ENCODE results near the gene ICE2. TPM values are rescaled to one million over a fixed set of nuclear protein-coding genes. Genes with fewer than 3 reads are reported as not detected.

ICE2 gene
- total RNA-seq, 4 donors from 2014 or later: 18.2 to 89.9 (median 43.7) TPM

GRCh38 chr15:60494108-60494507 is 15.2 kb upstream of the ICE2 start:
- H3K9me3 ChIP-seq: no peaks in the 10 kb centered on the region
- DNase-seq: no peak
- H3K27ac ChIP-seq: no peak overlapping the region
- H3K36me3 ChIP-seq: no peaks in the 10 kb centered on the region
- H3K4me3 ChIP-seq: no peak overlapping the region
- intact Hi-C loops (cut with DNase I; ENCODE audit: low total_unique reads): no loop called here
- H3K4me1 ChIP-seq: no peaks in the 10 kb centered on the region
- H3K27me3 ChIP-seq: no peaks in the 10 kb centered on the region
- TF ChIP-seq, protein P1, sequence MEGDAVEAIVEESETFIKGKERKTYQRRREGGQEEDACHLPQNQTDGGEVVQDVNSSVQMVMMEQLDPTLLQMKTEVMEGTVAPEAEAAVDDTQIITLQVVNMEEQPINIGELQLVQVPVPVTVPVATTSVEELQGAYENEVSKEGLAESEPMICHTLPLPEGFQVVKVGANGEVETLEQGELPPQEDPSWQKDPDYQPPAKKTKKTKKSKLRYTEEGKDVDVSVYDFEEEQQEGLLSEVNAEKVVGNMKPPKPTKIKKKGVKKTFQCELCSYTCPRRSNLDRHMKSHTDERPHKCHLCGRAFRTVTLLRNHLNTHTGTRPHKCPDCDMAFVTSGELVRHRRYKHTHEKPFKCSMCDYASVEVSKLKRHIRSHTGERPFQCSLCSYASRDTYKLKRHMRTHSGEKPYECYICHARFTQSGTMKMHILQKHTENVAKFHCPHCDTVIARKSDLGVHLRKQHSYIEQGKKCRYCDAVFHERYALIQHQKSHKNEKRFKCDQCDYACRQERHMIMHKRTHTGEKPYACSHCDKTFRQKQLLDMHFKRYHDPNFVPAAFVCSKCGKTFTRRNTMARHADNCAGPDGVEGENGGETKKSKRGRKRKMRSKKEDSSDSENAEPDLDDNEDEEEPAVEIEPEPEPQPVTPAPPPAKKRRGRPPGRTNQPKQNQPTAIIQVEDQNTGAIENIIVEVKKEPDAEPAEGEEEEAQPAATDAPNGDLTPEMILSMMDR (IDR thresholded peaks at IDR 0.05): no peak
- TF ChIP-seq POLR2A (IDR thresholded peaks at IDR 0.05): no peak

DNA sequence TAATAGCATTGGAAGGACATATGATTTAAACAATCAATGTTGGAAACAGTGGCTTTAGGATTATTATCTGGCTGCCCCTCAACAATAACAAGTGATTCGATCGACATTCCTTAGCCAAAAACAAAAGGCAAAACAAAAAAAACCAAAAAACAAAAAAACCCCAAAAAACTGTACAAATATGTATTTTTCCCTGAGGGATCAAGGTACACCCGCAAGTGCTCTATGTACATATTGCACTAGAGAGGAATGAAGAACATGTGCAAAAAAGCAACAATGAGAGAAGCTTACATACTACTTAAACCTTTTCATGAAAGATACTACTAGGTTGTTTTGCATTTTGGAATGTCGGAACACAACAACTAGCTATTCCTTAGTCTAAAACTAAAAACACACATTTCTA is 14.2 kb upstream of the ICE2 start:
- TF ChIP-seq, protein P1 (IDR thresholded peaks at IDR 0.05): no peak
- no peak for TF ChIP-seq POLR2A (IDR thresholded peaks at IDR 0.05)
- Histone ChIP-seq H3K4me3 (no peak overlapping the region), H3K36me3 (no peaks in the 10 kb centered on the region), H3K4me1 (no peaks in the 10 kb centered on the region), H3K27me3 (no peaks in the 10 kb centered on the region), H3K27ac (no peak overlapping the region), H3K9me3 (no peaks in the 10 kb centered on the region)
- intact Hi-C loops (cut with DNase I; ENCODE audit: low total_unique reads): no loop called here
- no peak for DNase-seq

DNA sequence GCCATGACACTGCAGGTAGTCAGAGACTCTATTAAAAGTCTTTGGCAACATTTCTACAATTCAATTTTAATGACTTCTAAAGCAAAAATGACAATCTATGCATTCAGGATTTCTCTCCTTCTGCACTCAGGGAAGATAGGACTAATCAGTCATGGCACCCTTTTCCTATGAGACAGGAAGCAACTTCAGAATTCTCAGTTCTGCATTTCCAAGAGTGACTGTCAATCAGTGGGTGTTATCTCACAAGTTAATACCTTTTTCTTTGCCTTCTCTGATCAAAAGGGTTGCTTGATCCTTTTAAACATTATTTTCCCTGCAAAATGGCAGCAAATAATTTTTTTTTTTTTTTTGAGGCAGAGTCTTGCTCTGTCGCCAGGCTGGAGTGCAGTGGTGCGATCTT is 7.8 kb upstream of the ICE2 start:
- DNase-seq: no peak
- no peaks in the 10 kb centered on the region for H3K27me3 ChIP-seq
- H3K4me1 ChIP-seq: no peaks in the 10 kb centered on the region
- H3K36me3 ChIP-seq: no peaks in the 10 kb centered on the region
- no peaks in the 10 kb centered on the region for H3K9me3 ChIP-seq
- intact Hi-C loops (cut with DNase I; ENCODE audit: low total_unique reads): no loop called here
- H3K4me3 ChIP-seq: no peak overlapping the region
- TF ChIP-seq, protein P1 (IDR thresholded peaks at IDR 0.05): no peak
- TF ChIP-seq POLR2A (IDR thresholded peaks at IDR 0.05): no peak
- H3K27ac ChIP-seq: no peak overlapping the region

DNA sequence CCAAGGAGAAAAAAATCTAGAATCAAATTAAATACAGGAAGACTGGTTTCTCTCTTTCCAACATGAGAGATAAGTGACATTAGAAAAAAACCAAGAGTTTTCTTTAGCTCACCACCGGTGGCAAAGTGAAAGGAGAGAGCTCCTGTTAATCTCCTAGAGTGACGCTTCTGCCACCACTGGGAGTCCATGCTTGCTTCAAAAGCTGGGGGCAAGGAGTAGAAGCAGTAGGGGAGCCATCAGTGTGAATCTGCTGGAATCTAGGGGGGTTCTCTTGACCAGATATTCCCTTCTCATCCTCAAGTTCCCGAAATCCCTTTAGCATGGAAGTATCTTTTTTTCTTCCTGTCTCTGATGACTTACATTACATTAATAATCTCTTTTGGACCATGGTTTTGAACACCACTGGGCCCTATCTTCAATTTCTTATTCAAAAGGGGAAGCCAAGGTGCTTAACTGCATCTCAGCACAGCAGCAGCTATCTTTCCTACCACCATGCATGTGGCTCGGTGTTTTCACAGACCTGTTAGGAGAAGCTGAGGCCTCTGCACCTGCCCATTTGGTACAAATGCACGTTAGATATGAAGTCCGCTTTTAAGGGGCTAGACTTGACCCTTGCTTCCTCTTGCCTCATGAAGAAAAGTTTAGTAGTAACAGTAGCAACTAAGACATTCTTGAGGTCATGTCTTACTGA is 6.6 kb upstream of the ICE2 start:
- no peaks in the 10 kb centered on the region for H3K4me1 ChIP-seq
- no peak overlapping the region for H3K27ac ChIP-seq
- H3K9me3 ChIP-seq: no peaks in the 10 kb centered on the region
- no peaks in the 10 kb centered on the region for H3K27me3 ChIP-seq
- intact Hi-C loops (cut with DNase I; ENCODE audit: low total_unique reads): no loop called here
- no peaks in the 10 kb centered on the region for H3K36me3 ChIP-seq
- TF ChIP-seq, protein P1 (IDR thresholded peaks at IDR 0.05): no peak
- no peak for TF ChIP-seq POLR2A (IDR thresholded peaks at IDR 0.05)
- no peak overlapping the region for H3K4me3 ChIP-seq
- no peak for DNase-seq

DNA sequence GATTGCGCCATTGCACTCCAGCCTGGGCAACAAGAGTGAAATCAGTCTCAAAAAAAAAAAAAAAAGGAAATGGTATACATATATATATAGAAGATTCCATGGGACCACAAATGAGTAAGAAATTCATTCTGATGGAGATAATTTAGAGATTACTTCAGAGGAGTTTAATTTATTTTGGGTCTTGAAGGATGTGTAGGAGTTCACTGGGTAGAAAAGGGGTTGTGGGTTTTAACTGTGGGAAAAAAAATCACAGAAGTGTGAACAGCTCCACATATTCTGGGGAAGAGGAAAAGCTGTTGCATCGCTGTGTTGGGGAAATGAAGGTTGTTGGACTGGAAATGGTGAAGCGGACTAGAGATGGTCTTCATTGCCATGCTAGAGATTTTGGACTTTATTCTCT is 4.1 kb upstream of the ICE2 start:
- intact Hi-C loops (cut with DNase I; ENCODE audit: low total_unique reads): no loop called here
- no peak overlapping the region for H3K4me3 ChIP-seq

More for the DNA sequence above, 4.1 kb upstream of the ICE2 start:
- Histone ChIP-seq H3K27me3 (no peaks in the 10 kb centered on the region), H3K9me3 (no peaks in the 10 kb centered on the region), H3K27ac (no peak overlapping the region), H3K36me3 (no peaks in the 10 kb centered on the region), H3K4me1 (peaks cover 0 to 3% of the 10 kb centered on the region in 2 donors)
- DNase-seq: no peak
- TF ChIP-seq, protein P1 (IDR thresholded peaks at IDR 0.05): no peak
- TF ChIP-seq POLR2A (IDR thresholded peaks at IDR 0.05): no peak

Data from uterus (tissue), 4 donors.